Neuronal stem cell (in vitro differentiated cells): ENCODE measurements around the gene TRPM5.

Source experiments
- DNase-seq: peaks from one replicate; pipeline ENCODE4 v3.0.0-alpha.2; 2013; ENCODE audit warnings: low spot score
- H2AFZ ChIP-seq: one replicate; pipeline ENCODE4 v1.6.1; 2013; ENCODE audit warnings: mild to moderate bottlenecking, low read length, inconsistent platforms
- H2AK5ac ChIP-seq: 2 replicates; pipeline ENCODE4 v1.6.1; 2013; ENCODE audit warnings: low read depth, mild to moderate bottlenecking, inconsistent platforms, low read length, moderate library complexity, mixed read lengths
- H2BK120ac ChIP-seq: 2 replicates; pipeline ENCODE4 v1.6.1; 2013; ENCODE audit warnings: low read depth, mild to moderate bottlenecking, inconsistent platforms, low read length, moderate library complexity, mixed read lengths
- H2BK12ac ChIP-seq: one replicate; pipeline ENCODE4 v1.6.1; 2013; ENCODE audit warnings: low read length, inconsistent platforms
- H2BK15ac ChIP-seq: 2 replicates; pipeline ENCODE4 v1.6.1; 2013; ENCODE audit warnings: mild to moderate bottlenecking, low read length, inconsistent platforms, mixed read lengths
- H2BK5ac ChIP-seq: one replicate; pipeline ENCODE4 v1.6.1; 2013; ENCODE audit warnings: inconsistent platforms, mild to moderate bottlenecking, low read length, moderate library complexity
- H3K14ac ChIP-seq: one replicate; pipeline ENCODE4 v1.6.1; 2013; ENCODE audit warnings: low read length, inconsistent platforms
- H3K18ac ChIP-seq: 2 replicates; pipeline ENCODE4 v1.6.1; 2013; ENCODE audit warnings: low read length, inconsistent platforms
- H3K23ac ChIP-seq: 2 replicates; pipeline ENCODE4 v1.6.1; 2013; ENCODE audit warnings: low read depth, mild to moderate bottlenecking, mixed read lengths, low read length, inconsistent platforms; ENCODE audit not compliant: poor library complexity
- H3K27ac ChIP-seq: replicated peaks from 3 replicates; pipeline ENCODE4 v1.5.1; 2013; ENCODE audit warnings: low read length, inconsistent platforms
- H3K27me3 ChIP-seq, 3 experiments: 2 replicates each; pipeline ENCODE4 v1.6.1; 2013; ENCODE audit warnings: low read length in 3 of 3, mild to moderate bottlenecking in 2 of 3, inconsistent platforms in 1 of 3, low read depth in 1 of 3, mixed read lengths in 1 of 3, moderate library complexity in 1 of 3; ENCODE audit not compliant: control insufficient read depth in 3 of 3, insufficient read depth in 3 of 3
- H3K36me3 ChIP-seq, 2 donors: replicated peaks in 1 of 2; 2 replicates each; pipeline ENCODE4 v1.6.1; 2013; ENCODE audit warnings: low read length in 2 of 2; ENCODE audit not compliant: control insufficient read depth in 2 of 2, insufficient read depth in 2 of 2
- H3K4ac ChIP-seq: 2 replicates; pipeline ENCODE4 v1.6.1; 2013; ENCODE audit warnings: inconsistent platforms, mild to moderate bottlenecking, low read length, moderate library complexity
- H3K4me1 ChIP-seq, 2 donors: 1 replicate in 1 of 2; 2 replicates in 1 of 2; pipeline ENCODE4 v1.6.1; 2013; ENCODE audit warnings: low read length in 2 of 2, low read depth in 1 of 2; ENCODE audit not compliant: control insufficient read depth in 2 of 2, insufficient read depth in 1 of 2
- H3K4me2 ChIP-seq: one replicate; pipeline ENCODE4 v1.6.1; 2013; ENCODE audit warnings: mild to moderate bottlenecking, low read length, inconsistent platforms; ENCODE audit not compliant: insufficient read depth, poor library complexity, severe bottlenecking
- H3K4me3 ChIP-seq, 2 donors: 2 replicates each; pipeline ENCODE4 v1.5.1; 2013; ENCODE audit warnings: low read length in 2 of 2, mild to moderate bottlenecking in 2 of 2, inconsistent platforms in 1 of 2, moderate library complexity in 1 of 2
- H3K79me1 ChIP-seq: one replicate; pipeline ENCODE4 v1.6.1; 2013; ENCODE audit warnings: low read depth, mild to moderate bottlenecking, inconsistent platforms, low read length, moderate library complexity
- H3K9ac ChIP-seq: one replicate; pipeline ENCODE4 v1.6.1; 2013; ENCODE audit warnings: mild to moderate bottlenecking, low read depth, low read length, inconsistent platforms; ENCODE audit not compliant: poor library complexity
- H3K9me3 ChIP-seq, 2 donors: replicated peaks in 1 of 2; 2 replicates each; pipeline versions ENCODE3 to v1.6.1; 2013; ENCODE audit warnings: low read length in 2 of 2, mild to moderate bottlenecking in 2 of 2, inconsistent platforms in 1 of 2, low read depth in 1 of 2, mixed read lengths in 1 of 2, moderate library complexity in 1 of 2; ENCODE audit not compliant: control insufficient read depth in 2 of 2, insufficient read depth in 1 of 2
- H4K8ac ChIP-seq: one replicate; pipeline ENCODE4 v1.6.1; 2013; ENCODE audit warnings: low read depth, mild to moderate bottlenecking, inconsistent platforms, low read length, moderate library complexity
- H4K91ac ChIP-seq: one replicate; pipeline ENCODE4 v1.6.1; 2013; ENCODE audit warnings: low read length, low read depth, mild to moderate bottlenecking, inconsistent platforms; ENCODE audit not compliant: poor library complexity
- WGBS, 2 donors: extraction: QIAGEN DNeasy Blood & Tissue Kit; methylation state at CpG; one replicate each; pipeline ENCODE4 v1.1.7; 2013; ENCODE audit warnings: missing lambda C conversion rate in 2 of 2, mixed read lengths in 1 of 2; ENCODE audit not compliant: insufficient read length in 2 of 2, insufficient replicate concordance in 1 of 2; ENCODE audit errors: extremely low coverage in 2 of 2; 5-methylcytosine and 5-hydroxymethylcytosine counted together

TRPM5 gene

GRCh38 chr11:2395856-2396255, 48.5 kb downstream of the TRPM5 start:
- Histone ChIP-seq H3K36me3 (peaks cover 24 to 67% of the 10 kb centered on the region in 2 donors), H3K27me3 (no peaks in the 10 kb centered on the region)
- DNase-seq: no peak

GRCh38 chr11:2395211-2395730, 49.0 kb downstream of the TRPM5 start:
- no peak overlapping the region for H3K4me2 ChIP-seq

More at GRCh38 chr11:2395856-2396255, 48.5 kb downstream of the TRPM5 start:
- H3K23ac ChIP-seq: no peak overlapping the region
- no peak overlapping the region for H3K14ac ChIP-seq
- no peak overlapping the region for H2BK12ac ChIP-seq
- no peak overlapping the region for H2BK15ac ChIP-seq
- H3K9ac ChIP-seq: no peak overlapping the region
- H3K4me2 ChIP-seq: no peak overlapping the region
- H2BK5ac ChIP-seq: no peak overlapping the region
- H3K27ac ChIP-seq: no peak overlapping the region
- no peak overlapping the region for H3K18ac ChIP-seq
- H2BK120ac ChIP-seq: no peak overlapping the region
- no peak overlapping the region for H2AK5ac ChIP-seq
- H4K8ac ChIP-seq: no peak overlapping the region
- H3K4ac ChIP-seq: no peak overlapping the region
- no CpG with 5 or more reads among the region's 17 CpGs for WGBS, 2 donors
- no peaks in the 10 kb centered on the region for H3K9me3 ChIP-seq
- no peak overlapping the region for H2AFZ ChIP-seq
- H4K91ac ChIP-seq: no peak overlapping the region
- H3K4me1 ChIP-seq: peaks cover 5 to 7% of the 10 kb centered on the region in 2 donors
- H3K4me3 ChIP-seq: no peak overlapping the region
- peaks cover 21% of the 10 kb centered on the region for H3K79me1 ChIP-seq

GRCh38 chr11:2394818-2395105, 49.6 kb downstream of the TRPM5 start:
- H2BK15ac ChIP-seq: no peak overlapping the region
- H3K9me3 ChIP-seq: no peaks in the 10 kb centered on the region
- no peak overlapping the region for H3K4ac ChIP-seq
- peaks cover 30% of the 10 kb centered on the region for H3K79me1 ChIP-seq
- no peak overlapping the region for H2BK5ac ChIP-seq
- no peak overlapping the region for H3K14ac ChIP-seq
- no peak overlapping the region for H3K27ac ChIP-seq
- no peak overlapping the region for H3K18ac ChIP-seq
- no peak overlapping the region for H2AK5ac ChIP-seq
- no peaks in the 10 kb centered on the region for H3K27me3 ChIP-seq
- H4K91ac ChIP-seq: no peak overlapping the region
- peaks cover 5 to 11% of the 10 kb centered on the region in 2 donors for H3K4me1 ChIP-seq
- H2AFZ ChIP-seq: no peak overlapping the region
- no peak overlapping the region for H3K23ac ChIP-seq
- no peak overlapping the region for H2BK12ac ChIP-seq
- no peak overlapping the region for H3K4me2 ChIP-seq
- no peak overlapping the region for H3K9ac ChIP-seq
- WGBS, 2 donors: no CpG with 5 or more reads among the region's 8 CpGs
- H3K4me3 ChIP-seq: no peak overlapping the region
- no peak overlapping the region for H4K8ac ChIP-seq
- peaks cover 24 to 78% of the 10 kb centered on the region in 2 donors for H3K36me3 ChIP-seq
- H2BK120ac ChIP-seq: no peak overlapping the region
- no peak for DNase-seq

More at GRCh38 chr11:2395211-2395730, 49.0 kb downstream of the TRPM5 start:
- Histone ChIP-seq H3K36me3 (peaks cover 24 to 73% of the 10 kb centered on the region in 2 donors), H3K4ac (no peak overlapping the region), H4K91ac (no peak overlapping the region), H3K4me1 (peaks cover 5 to 11% of the 10 kb centered on the region in 2 donors), H4K8ac (no peak overlapping the region), H3K14ac (no peak overlapping the region), H2BK12ac (no peak overlapping the region), H3K4me3 (no peak overlapping the region), H3K27ac (no peak overlapping the region), H3K9ac (no peak overlapping the region), H2BK5ac (no peak overlapping the region), H2BK15ac (no peak overlapping the region), H3K79me1 (peaks cover 27% of the 10 kb centered on the region), H2AK5ac (no peak overlapping the region), H3K9me3 (no peaks in the 10 kb centered on the region), H2BK120ac (no peak overlapping the region), H3K23ac (no peak overlapping the region), H3K27me3 (no peaks in the 10 kb centered on the region), H3K18ac (no peak overlapping the region), H2AFZ (no peak overlapping the region)
- DNase-seq: no peak
- WGBS, 2 donors: no CpG with 5 or more reads among the region's 26 CpGs
